ENCODE data around the gene ITIH5.

The ITIH5 gene

GRCh38 chr10:7626283-7626682, 40.5 kb downstream of the ITIH5 start:
- no peak for DNase-seq

- DNase-seq, result no peak
These were observed 40.9 kb downstream of the ITIH5 start for GRCh38 chr10:7625836-7626235.

DNA sequence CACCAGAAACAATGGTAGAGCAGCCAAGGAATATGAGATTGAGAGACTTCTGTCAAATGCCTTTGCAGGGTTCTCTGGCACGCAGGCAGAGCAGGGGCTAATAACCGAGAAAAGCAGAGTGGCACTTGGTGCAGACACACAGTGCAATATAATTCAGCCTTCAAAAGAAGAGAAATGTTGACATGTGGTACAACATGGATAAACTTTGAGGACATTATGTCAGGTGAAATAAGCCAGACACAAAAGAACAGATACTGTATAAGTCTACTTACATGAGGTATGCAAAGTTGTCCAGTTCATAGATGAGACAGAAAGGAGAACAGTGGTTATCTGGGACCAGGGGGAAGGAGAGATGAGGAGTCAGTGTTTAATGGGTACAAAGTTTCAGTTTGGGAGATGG, 41.8 kb downstream of the ITIH5 start:
- no peak for DNase-seq

- no peak for DNase-seq
These were observed 43.8 kb downstream of the ITIH5 start for GRCh38 chr10:7622969-7623368.

- no peak for DNase-seq
These were observed 48.3 kb downstream of the ITIH5 start for GRCh38 chr10:7618461-7618860.

DNA sequence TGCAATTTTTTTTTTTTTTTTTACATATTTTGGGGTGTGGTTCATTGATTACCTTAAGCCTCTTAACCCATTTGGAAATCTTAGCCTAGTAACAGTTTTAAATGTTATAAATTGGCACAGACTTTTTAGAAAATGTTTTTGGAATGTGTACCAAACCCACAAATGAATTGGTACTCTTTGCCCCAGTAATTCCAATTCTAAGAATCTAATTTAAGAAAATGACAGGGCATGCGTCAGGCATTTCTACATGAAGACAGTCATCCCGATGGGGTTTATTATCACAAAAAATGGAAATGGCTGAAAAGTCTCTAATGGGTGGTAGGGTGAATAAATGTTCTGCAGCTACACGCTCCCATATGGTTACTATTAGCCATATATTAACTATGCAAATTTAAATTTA, 54.9 kb downstream of the ITIH5 start:
- no peak for DNase-seq

- no peak for DNase-seq
These were observed 55.9 kb downstream of the ITIH5 start for GRCh38 chr10:7610651-7611389.

- DNase-seq, result no peak
These were observed 56.7 kb downstream of the ITIH5 start for GRCh38 chr10:7610026-7610425.

GRCh38 chr10:7609556-7609955, 57.2 kb downstream of the ITIH5 start:
- DNase-seq, result no peak

GRCh38 chr10:7608001-7608400, 58.8 kb downstream of the ITIH5 start:
- no peak for DNase-seq

DNA sequence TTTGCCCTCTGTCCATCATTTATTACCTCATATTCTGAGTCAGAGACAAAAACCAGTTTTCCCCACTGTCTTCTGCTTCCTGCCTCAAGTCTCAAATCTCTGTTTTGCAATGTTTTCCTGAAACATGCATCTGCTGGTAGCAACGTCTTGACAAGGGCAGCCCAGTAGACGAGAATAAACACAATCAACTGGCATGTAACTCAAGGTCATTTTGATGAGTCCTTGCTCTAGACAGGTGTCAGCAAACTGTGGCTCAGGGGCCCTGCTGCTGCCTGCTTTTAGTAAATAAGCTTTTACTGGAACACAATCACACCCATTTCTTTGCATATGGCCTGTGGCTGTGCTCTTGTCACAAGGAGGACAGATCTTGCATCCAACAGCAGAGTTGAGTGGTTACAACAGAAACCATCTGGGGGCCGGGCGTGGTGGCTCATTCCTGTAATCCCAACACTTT, 59.8 kb downstream of the ITIH5 start:
- DNase-seq, result no peak

DNA sequence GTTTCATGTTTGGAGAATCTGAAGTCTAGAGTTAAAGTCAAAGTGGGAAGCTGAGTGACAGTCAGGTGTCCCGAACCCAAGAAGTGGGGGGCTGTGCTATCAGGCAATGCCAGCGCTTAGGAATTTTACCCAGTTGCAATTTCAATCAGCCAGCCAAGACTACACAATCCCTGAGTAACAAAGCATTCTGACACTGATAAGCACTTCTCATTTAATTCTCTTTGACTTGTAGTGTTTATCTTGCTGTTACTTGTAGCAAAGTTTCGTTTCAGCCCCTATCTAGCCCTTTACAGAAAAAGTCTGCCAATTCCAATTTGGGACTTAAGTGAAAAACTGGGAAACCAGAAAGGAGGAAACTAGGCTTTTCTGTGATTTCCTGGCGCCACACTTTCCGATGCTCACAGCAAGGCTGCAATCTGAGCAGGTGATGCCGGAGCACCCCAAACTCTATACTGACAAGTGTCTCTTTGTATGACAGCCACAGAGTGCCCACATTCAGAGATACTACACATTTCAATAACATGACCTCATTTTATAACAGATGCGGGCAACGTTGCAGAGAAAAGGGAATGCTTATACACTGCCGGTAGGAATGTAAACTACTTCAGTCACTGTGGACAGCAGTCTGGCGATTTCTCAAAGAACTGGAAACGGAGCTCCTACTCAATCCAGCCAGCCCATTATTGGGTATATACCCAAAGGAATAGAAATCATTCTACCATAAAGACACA, 61.0 kb downstream of the ITIH5 start:
- no peak for DNase-seq

DNA sequence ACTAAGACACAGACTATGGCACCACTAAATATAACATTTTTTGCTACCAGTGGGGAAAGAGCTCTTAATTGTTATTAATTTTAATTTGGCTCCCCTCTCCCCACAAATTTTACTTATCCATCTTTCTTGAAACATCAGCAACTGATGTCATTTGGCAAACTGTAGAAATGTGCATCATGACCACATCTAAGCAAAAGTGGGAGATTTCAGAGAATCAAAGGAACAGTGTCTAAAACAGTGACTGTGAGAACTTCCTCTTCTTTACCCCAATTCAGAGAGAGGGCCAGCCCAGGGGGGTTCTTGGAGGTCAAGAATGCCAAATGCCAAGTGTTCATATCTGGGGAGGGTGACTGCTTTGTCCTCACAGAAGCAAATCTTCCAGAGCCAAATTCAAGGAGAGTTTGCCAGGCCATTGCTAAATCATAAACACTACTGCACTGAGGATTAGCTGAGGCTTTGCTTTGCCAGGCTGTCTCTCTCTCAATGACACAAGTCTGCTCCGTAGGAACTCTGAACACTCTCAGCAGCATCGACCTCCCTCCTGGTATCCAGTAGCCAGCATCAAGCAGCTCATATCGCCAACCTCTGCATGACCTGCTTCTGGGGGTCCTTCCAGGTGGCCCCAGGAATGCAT, 65.6 kb downstream of the ITIH5 start:
- no peak for DNase-seq

GRCh38 chr10:7598771-7599170, 68.0 kb downstream of the ITIH5 start:
- no peak for DNase-seq

DNA sequence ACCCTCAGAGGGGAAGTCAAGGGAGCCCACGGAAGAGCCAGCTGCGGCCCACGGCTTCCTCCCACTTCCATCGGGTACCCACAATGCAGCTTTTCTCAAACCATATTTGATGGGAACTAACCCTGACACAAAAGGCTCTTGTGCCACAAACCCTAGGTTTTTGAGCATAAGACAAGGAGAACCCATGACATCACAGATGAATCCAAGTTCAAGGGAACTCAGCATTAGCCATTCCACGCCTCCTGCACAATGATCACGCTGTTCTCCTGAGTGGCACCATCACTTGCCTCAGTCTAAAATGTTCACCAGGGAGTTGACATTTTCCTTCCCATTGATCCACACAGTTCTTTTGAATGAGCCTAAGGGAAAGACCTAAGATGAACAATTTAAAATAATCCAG, 70.4 kb downstream of the ITIH5 start:
- no peak for DNase-seq

- DNase-seq, result no peak
These were observed 72.9 kb downstream of the ITIH5 start for GRCh38 chr10:7593905-7594304.

DNA sequence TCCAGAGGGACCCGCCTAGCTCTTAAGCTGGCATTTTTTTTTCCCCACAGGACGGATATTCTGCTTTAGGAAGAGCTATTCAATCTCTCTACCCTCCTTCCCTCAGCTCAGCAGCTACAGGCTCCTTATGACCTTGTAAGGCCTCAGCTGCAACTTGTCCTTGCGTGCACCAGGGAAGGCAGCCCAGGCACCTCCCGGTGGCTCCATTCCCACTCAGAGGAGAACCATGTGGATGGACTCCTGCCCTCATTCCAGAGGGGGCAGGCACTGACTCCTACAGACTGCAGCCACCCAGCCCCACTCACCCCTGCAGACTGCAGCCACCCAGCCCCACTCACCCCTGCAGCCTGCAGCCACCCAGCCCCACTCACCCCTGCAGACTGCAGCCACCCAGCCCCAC, 73.7 kb downstream of the ITIH5 start:
- DNase-seq, result no peak

GRCh38 chr10:7592627-7593026, 74.1 kb downstream of the ITIH5 start:
- DNase-seq, result no peak

DNA sequence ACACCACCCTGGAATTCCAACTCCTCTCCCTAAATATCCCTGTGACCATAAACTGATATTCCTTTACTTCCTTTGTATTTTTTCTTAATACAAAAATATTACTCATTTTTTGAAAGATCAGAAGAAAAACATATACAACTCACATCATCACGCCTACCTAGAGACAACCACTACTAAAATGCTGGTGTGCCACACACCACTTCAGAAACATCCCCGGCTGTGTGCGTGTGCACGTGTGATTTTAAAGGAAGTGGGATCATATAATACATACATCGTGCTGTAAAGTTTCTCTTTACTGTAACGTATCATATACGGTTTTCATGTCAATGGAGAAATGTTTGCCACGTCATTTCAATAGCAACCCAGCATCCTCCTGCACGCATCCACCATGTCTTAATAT, 76.5 kb downstream of the ITIH5 start:
- no peak for DNase-seq

DNA sequence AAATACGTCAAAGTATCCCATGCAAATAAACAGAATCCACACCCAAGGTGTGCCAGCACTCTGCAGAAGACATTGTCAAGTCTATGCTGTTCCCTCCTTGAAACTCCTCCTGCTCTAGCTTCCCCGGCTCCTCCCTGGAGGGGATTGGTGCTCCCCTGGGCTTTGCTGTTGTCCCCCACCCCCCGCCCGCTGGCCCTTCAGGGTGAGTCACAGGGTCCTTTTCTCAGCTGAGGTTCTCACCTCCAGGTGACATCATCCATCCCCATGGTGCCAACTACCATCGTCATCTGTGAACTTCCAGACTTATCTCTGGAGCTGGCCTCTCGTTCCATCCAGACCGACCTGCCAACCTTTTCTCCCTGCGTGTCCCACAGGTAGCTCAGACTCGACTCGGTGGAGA, 77.0 kb downstream of the ITIH5 start:
- no peak for DNase-seq

DNA sequence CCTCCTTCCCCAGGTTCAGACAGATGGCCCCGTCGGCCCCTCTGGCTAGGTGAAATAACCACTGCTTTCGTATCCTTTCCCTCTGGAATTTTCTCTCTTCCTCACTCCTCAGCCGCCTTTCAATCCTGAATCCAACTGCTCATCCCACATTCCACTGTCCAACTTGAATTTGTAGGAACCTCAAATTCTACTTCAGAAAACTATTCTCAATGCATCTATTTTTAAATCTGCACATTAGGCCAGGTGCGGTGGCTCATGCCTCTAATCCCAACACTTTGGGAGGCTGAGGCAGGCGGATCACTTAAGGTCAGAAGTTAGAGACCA, 78.9 kb downstream of the ITIH5 start:
- DNase-seq, result no peak

DNA sequence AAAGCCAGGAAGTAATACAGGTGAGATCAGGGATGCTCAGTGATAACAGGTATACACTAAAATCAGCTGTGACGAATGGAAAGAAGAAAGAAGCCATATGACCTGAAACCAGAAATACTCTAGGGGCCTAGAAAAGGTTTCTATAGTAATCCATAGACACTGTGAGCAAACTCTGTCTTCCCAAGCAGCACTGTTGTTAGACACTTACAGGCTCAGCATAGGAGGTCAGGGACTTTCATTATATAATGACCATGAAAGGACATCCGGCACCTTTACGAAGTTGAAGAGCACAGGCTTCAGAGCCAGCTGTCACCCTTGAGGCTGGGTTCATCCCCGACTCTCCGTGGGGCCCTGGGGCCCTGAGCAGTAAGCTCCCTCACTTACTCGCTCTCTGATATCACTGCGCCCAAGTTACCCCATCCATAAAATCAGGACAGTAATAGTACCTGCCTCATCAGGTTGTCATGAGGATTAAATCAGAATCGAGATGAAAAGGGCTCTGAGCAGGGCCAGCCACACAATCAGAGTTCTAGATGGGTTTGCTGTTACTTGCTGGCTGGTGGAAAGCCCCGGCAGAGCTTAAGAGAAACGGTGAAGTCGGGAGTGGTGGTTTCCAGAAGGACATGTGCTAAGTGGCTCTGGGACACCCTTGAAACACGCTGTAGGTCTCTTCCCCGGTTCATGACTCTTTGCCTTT, 79.5 kb downstream of the ITIH5 start:
- DNase-seq, result no peak

DNA sequence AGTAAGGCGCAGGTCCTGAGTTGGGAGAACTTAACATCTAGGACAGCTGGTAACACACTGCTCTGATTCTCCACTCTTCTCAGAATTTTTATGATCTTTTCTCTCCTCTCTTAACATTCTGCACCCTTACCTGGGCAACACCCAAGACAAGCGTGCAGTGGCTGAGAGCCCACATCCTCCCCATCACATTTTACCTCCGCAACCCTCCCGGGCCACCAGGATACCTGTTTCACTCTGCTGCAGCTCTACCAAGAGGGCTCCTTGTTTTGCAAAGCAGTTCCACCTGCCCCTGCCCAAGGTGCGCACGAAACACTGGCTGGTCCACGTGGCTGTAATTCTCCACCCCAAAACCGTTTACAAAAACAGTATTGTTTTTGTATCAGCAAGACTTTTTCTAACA, 81.5 kb downstream of the ITIH5 start:
- DNase-seq, result no peak

DNA sequence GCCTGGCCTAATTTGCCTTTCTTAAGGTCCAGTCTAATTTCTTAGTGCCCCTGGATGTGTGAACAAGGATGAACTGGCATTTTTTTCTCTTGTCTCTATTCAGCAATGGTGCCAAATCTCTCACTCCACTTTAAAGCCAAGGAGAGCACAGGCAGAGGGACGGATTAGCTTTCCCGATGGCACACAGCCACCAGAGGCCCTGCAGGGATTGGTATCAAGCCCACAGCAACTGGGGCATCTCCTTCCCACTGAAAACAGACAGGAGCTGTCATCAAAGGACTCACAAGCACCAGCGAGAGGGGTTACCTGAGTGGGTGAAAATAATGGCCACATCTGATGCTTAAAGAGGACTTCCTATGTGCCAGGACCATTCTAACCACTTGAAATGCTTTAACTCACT, 83.1 kb downstream of the ITIH5 start:
- DNase-seq, result no peak

Measured in CD4-positive, alpha-beta T cell treated with Interleukin-21 for 1 hour (primary cell).